M059J (cell line): ENCODE data around the gene ST6GALNAC3. TPM values are rescaled to one million over a fixed set of nuclear protein-coding genes. Genes with fewer than 3 reads are reported as not detected.
A peak's percentile ranks its signal among the peaks of the same experiment; 100 is the strongest.

Experiments used
- DNase-seq: peaks from one replicate; pipeline ENCODE4 v3.0.0-alpha.2; 2012; ENCODE audit warnings: low read depth
- total RNA-seq: library from RNA; depleted of rRNA; stranded (reverse); fragments of >200 nt; shearing (Covaris generic); gene quantifications from 2 replicates; pipeline ENCODE4 v1.2.3, GENCODE V29; 2014

Gene ST6GALNAC3
- total RNA-seq, 1 experiment from 2014 or later: 0.05 TPM

DNA sequence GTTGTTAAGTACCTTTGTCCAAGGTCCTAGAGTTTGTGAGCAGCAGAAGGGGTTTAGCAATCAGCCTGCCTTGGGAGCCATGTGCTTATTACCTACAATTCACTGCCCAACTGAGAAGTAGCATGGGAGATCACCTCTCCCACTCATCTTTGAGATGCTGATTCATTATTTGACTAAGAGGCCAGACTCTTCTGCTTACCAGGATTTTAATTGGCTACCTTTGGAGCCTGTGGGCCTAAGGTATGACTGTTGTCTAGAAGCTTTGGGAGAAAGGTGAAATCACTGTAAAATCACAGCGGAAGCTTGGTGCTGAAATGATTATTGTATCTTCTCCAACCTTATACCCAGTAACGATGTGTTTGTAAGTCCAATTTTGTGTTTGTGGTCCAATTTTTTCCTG lies 213.4 kb downstream of the ST6GALNAC3 start:
- no peak for DNase-seq

DNA sequence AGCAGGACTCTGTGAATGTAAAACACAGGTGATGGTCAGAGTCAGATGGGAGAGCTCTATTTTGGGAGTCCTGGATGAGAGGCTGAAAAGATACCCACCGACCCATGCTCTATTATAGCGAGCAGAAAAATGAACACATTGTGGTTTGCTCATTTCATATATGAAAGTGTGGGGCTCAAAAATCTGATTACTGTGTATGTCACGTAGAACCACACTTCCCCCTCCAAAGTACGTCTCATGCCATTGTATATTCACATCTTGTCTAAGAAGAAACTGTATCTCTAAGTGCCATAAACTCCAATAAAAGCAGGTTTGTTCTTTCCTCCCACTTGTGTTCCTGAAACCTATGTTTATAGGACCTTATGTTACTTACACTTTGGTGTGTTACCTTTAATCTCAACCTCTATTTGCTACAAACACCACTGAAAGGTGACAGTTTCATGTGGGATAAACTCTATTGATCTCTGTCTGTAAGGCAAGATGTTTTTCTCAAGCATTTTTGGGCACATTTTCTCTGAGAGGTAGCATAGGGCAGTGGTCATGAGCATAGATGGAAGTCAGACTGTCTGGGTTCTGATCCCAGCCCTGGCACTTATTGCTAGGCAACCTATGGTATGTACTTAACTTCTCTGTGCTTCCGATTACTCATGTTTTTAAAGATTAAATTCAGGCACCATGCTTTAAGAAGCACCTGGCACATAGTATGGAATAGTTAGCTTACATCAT lies 214.4 kb downstream of the ST6GALNAC3 start:
- no peak for DNase-seq

DNA sequence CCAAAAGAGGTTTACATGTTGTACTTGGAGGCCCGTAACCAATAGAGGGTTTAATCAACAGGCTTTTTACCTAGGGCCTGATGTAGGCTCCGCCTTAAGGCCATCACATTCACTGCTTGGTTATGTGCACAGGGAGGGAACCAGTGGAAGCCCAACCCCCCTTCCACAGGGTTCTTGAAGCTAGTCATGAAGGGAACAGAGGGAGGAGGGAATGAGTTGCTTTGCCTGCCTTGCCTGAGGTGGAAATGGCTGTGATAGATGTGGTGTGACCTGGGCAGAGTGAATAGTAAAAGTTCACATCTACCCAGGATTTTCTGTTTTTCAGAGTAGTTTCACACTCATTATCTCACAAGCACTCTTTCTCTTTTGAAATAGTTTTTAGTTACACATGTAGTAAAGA lies 215.1 kb downstream of the ST6GALNAC3 start:
- peak; percentile 11 for DNase-seq

DNA sequence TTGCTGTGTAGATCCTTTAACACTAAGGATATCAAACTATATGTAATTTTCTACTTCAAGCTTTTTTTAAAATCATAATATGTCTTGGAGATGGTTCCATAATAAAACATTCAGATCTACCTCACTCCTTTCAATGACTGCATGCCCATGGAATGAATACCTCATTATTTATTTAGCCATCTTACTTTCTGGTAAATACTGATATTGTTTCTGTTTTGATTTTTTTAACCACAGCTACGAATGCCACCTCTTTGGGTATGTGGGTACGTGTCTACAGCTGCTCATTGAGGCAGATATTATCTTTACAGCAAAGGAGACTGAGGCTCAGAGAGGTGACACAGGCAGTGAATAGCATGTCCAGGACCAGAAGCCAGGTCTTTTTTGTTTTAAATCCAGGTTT lies 215.7 kb downstream of the ST6GALNAC3 start:
- DNase-seq: peak; percentile 3

DNA sequence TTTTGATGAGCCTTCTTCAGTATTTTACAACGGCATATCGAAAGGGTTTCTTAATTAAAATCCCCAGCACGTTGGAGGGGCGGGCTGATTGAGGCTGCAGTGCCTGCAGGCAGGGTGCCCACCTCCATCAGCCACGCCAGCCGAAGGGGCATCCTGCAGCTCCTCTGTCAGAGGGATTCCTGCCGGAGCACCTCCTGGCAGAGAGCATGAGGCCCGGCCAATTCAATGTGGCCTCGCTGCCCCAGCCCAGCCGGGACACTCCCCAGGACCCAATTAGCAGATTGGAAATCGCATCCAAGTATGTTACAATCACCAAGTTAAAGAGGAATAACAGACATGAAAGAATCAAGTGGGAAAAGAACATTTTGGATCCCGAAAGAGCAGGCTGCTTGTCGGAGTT lies 216.6 kb downstream of the ST6GALNAC3 start:
- no peak for DNase-seq

DNA sequence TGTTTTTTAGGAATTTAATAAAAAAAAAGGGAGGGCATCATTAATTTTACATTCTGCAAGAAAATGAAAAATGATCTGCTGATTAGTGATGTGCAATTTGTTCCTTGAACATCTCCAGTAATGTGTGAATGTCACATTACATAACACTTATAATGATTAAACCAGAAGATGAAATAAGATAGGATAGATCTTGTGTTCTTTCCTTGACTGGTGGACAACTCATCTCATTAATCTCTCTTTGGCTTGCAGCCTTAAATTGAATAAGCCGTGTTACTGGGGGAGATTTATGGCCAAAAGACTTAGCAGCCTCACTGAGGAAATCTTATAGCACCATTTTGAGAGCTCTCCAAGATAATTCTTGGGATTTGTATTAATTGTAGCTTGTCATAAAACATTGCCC lies 217.2 kb downstream of the ST6GALNAC3 start:
- no peak for DNase-seq

DNA sequence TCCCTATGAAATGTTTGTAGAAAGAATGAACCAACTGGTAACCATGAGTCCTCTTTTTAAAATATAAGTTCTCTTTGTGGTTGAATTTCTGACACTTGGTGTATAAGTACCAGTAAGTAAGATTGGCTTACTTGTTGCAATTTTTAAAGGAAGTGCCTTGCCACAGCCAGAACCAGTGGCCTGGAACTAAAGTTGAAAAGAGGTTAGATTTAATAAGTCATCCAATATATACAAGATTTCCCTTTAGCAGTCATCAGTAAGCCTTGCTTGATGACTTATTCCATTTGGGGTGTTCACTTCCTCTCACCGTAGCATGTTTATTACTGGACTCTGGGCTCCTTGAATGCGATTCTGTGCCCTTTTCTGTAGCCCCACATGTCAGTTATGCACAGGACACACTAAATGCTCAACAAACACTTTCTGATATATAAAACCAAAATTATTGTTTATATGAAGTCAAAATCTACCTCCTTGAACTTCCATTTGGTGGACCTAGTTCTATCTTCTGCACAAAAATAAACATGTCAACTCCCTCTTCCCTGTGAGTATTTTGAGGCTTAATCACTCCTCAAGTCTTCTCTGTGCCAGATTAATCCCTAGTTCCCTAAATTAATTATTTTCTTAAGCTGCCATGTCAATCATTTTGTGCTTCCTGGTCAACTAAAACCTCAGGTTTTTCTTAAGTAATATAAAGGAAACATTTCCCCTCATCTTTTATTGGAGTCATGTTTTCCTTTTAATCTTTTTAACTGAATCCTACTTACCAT lies 218.1 kb downstream of the ST6GALNAC3 start:
- DNase-seq: peak; percentile 3

DNA sequence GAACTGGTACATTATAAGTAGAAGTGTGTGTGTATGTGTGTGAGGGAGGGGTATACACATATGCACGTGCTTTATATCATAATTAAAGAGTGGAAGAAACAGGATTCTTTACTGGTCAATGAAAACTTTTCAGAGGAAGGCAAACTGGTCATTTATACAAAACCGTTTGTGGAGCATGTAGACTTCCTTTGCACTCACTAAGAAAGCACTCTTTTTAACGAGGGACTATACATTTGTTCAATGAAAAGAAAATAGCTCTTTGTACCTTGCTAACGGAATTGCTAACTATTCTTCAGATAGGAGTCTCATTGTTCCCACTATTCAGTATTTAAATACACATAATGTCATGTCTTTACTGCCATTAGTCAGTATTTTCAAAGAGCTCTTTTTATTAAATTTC lies 219.3 kb downstream of the ST6GALNAC3 start:
- no peak for DNase-seq

DNA sequence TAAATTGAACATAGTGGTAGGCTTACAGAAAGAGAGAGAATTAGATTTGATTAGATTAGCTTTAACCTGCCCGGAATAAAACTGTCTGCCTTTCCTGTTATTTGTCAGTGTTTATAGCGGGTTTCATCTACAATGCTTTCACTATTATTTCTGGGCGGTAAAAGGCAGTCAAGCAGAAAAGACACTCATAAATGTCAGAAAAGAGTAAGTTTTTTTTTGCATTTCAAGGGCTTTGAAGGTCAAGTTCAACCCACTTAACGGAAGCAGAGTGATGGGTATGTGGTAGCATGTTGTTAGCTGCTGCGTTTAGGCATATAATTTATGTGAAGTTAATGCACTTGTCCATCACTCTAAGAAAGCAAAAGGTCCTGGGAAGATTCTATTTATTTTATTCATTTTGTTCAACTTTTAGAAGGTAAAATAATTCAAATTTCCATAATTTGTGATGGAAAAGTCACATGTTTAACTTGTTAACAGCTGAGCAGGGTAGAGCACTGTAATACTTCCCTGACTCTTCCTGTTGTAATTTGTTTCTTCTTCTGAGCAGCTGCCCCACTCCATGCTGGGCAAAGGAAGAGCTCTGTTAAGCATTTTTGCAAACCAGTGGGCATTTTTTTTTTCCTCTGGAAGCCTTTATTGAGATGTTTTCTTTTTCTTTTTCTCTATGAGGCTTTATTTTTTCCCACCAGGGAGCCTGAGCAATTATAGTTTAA lies 220.1 kb downstream of the ST6GALNAC3 start:
- DNase-seq: no peak

DNA sequence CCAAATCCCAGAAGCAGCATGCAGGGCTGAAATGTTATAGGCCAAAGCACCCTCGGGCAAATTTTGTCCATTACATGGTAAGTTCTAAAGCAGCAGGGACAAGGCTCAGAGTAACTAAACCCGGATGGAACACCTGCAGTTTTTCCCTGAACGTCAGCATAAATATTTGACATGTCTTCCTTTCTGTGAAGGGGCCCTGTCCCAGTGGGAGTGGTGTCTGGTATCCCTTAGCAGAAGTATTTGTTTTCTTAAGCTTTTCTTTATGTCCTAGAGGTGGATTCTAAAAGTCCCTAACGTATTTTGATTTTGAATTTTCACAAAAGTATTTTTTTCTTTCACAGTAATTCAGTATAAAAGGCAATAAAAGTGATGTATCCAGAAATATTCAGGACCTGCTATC lies 223.9 kb downstream of the ST6GALNAC3 start:
- no peak for DNase-seq

DNA sequence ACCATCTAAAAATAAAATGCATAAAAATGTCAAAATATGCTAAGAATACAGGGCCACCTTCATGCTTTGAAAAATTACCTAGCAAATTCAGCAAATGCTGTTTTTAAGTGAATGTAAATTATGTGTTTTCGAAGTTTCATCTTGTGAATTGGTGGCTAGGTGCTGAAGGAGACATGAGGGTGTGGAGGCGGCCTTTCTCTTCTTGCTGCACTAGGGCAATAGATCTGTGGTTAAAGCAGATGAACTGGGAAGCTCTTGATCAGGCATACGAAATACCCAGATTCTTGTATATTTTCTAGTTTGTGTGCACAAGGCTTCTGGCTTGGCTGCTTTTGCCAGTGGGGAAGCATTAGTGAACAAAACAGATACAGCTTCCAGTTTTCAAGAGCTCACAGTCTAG lies 224.5 kb downstream of the ST6GALNAC3 start:
- no peak for DNase-seq

DNA sequence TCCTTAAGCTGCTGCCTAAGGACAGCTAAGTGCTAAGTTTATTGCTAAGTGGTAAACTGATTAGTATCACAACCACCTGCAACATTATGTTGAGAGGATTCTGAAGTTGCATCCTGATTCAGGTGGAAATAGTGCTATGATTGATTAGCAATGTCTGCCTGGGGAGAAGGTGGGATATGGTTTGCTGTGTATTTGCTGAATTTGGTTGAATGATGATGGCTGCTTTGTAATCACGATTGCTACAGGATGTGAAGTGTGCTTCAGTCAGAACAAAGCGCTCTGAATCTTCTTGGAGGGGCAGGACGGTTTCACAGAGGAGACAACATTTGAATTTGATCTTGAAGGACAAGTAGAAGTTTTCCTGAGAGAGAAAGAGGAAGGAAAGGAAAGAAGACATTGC lies 226.0 kb downstream of the ST6GALNAC3 start:
- no peak for DNase-seq

DNA sequence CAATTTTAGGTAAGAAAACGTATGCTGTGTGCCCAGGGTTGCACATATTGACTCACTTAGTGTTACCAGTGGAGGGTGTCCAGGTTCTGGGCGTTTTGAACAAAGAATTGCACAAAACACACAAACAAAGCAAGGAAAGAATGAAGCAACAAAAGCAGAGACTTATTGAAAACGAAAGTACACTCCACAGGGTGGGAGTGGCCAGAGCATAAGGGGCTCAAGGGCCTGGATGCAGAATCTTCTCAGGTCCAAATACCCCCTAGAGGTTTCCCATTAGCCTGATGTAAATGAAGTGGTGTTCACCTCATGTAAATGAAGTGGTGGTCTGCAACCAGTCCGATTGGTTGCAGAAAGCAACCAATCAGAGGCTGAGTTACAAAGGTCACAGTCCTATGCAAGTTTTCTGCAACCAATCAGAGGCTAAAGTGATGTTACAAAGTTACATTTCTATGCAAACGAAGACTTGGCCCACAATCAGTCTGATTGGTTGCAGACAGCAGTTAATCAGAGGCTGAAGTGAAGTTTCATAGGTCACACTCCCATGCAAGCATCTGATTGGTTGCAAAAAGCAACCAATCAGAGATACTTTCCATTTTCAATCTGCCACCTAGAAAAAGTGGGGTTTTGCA lies 228.3 kb downstream of the ST6GALNAC3 start:
- peak; percentile 62 for DNase-seq

DNA sequence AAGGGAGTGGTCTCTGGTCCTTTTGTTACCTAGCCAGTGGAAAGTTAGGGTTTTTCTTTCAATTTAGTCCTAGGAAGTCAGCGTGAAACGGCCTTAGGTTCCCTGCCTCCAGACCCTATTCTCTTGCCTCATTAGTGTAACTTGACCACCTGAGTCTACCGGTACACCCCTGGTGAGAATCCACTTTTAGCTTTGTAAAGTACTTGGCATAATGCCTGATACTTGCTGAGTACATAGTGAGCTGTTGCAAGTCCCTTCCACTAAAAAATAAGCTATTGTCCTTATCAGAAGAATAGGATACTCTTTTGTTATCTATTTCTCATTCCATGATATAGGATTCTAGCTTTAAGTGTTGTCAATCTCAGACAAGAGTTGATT lies 228.8 kb downstream of the ST6GALNAC3 start:
- no peak for DNase-seq

DNA sequence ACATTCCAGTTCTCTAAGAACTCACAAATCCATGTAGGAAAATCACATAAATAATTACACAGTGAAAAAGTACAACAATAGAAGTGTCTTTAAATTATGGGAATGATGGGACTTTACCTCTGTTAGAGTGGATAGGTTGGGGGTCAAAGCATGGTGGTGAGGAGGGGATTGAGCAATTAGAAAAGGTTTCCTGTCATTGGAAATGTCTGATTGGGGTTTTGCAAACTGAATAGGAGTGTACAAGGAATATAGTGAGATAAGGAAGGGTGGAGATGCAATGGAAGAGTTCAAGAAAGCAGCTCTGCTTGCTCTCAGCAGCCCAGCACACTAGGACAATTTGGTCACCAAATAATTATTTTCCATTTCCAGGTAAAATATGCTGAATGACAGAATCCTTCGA lies 238.8 kb downstream of the ST6GALNAC3 start:
- DNase-seq: no peak

DNA sequence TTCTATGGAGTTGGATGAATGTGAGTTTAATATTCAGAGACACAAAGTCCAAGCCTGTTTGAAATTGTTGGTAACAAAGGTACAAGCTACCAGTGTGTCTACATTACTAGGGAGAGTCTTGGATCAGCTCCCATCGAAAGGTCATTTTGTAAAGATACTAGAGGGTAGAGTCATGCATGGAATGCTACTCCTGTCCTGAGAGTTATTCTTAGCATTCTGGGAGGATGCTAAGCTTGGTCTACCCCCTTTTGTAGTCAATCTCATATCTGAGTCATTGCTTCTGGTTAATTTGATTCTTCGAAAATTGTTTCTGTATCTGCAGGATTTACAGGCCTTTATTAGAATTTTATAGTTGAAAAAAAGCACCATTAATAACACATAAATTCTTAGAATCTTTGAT lies 240.2 kb downstream of the ST6GALNAC3 start:
- DNase-seq: no peak

DNA sequence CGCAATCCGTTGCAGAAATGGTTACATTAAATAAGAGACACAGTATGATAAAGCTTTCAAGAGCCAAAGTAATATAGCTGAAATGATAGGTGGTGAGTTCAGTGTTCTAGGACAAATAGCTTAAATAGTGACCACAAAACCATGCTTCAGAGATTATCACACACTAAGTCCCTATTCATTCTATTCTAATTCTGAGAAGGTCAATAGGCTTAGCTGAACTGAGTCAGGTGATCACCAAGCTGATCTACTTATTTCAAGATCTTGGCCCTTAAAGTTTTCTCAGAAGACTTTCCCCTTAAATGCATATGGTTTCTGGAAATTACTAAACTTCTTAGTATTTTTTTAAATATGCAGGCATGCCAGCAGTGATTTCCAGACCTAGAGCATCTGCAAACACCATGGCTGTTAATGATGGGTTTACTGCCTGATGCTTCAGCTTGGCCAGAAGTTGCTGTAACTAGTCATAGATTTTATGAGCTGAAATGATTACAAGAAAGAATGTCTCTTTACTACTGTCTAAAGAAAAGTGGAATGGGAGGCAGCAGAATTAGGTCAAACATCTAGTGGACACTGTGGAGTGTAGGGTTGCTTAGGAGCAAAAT lies 242.9 kb downstream of the ST6GALNAC3 start:
- no peak for DNase-seq

DNA sequence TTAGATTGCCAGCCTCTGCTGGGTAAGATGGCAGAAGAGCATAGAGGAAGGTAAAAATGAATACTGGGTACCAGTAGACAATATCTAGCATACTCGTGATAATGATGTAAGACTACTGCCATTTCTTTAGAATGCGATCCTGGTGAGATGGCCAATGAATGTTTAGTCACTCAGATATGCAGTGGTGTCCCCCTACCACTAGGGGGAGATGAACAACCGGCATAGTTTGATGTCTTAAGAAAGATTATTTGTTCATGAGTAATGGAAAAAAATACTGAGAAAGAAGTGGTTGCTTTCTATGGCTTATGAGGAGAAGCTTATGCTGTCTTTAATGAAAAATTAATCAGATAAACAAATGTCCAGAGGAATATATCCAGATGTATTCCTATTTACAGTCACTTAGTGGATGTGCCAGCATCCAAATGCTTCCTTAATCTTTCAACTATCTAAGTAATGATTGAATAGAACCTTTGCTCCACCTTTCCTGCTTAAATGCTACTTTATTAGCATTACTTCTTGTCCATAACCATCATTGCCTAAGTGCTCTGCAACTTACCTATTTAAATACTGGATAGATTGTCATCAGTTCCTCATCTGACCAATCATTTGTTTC lies 256.6 kb downstream of the ST6GALNAC3 start:
- peak; percentile 60 for DNase-seq

DNA sequence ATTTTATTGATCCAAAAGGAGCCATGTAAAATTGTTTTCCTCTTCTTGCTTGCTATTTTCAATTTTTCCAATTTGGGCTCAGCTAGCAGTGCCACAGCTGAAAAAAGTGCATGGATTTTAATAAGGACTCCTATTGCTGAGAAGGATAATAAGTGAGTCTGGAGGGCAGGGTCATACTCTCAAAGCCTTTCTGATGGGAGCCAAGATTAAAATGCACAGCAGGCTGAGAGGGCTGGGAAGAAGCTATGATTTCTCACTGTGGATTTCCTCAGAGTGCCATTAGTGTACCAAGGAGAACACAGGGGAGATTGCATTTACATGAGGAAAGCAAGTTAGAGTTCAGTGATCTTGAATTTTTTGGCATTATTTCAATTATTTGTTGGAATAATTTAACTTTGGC lies 261.3 kb downstream of the ST6GALNAC3 start:
- DNase-seq: no peak

DNA sequence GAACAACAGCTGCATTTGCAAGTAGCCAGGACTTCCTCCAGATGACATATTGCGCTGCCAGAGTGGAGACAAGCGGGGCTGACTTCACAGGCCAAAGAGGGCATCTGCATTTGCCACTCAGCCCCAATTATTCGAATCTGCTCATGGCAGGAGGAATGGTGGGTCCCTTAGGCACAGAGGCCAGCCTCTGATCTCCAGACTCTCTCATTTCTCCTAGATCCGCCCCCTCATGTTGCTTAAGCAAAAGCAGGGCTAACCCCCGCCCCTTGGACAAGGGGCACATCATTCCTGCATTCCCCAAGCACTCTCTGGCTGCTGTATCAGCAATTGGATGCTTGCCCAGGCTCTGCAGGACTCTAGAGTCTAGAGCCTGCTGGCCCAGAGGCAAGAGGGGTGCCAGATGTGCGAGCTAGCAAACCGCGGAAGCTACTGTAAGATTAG lies 262.4 kb downstream of the ST6GALNAC3 start:
- peak; percentile 43 for DNase-seq

DNA sequence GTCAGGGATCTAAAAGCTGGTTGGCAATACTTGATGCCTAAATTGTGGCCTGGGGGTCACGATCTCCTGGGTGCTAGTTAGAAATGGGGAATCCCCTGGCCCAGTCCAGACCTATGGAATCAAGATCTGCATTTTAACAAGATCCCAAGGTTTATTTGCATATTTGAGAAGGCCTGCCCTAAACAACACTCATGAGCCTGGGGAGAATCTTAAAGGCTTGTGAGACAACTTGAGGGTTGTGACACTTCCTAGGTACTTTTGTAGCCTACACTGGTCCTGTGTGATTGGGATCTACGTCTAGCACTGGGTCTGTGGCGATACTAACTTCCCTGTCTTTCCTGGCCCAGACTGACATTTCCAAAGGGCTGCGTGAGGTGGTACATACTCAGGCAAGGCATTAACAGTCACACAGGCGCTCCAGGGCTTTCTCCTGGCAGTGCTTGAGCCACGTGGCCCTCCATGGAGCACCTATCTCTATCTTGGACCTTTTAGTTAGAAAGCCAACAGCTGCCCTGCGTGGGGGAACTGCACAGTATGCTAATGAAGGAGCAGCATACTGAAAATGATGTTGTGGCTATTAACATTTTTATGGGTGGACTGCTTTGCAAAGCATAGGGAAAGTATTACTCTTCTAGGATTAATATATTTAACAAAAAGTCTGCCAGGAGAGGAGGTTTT lies 263.1 kb downstream of the ST6GALNAC3 start:
- DNase-seq: no peak
